ENCODE data around the gene RFX5.
A peak's percentile ranks its signal among the peaks of the same experiment; 100 is the strongest.
"Not testable (repeated sequence)": the region's sequence is repeated elsewhere in the genome, so short reads cannot be mapped to it uniquely, and the experiment has no call there.

The RFX5 gene

DNA sequence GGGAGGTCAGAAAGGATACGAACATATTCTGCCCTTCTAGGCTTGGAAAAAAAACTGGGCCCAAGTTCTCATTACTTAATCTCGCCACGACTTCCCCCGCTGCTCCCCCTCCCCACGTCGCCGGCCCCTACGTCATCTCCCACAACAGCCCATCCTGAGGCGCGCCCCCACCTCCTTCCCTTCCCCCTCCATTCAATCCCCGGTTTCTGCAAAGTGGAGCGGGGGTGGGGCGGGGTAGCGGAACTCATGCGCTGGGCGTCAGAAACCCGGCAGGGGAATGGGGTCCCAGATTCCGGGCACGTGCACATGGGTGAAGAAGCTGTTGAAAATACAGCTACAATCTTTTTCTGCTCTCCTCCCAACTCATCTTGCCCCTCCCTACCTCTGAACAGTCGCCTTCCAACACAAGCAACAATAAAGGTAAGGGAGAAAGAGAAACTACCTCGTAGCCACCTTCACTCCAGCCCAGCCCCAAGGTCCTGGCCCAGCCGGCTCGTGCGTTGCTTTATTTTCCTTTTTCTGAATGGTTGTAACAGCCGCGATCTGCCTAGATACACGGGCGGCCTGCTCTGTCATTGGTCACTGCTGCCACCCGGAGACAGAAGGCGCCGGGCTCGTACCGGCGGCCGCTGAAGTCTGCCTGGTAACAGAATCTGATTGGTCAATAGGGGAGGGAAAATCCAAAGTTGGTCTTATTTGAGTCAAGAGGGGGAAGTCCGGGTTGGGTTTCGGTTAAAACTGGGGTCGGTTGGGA lies at the start of gene RFX5:
RFX5 (minus strand) TSS at position 484 of the 754 bp plus-strand sequence. CDS start 932 bp downstream, outside the sequence.
- TF ChIP-seq, protein P1, sequence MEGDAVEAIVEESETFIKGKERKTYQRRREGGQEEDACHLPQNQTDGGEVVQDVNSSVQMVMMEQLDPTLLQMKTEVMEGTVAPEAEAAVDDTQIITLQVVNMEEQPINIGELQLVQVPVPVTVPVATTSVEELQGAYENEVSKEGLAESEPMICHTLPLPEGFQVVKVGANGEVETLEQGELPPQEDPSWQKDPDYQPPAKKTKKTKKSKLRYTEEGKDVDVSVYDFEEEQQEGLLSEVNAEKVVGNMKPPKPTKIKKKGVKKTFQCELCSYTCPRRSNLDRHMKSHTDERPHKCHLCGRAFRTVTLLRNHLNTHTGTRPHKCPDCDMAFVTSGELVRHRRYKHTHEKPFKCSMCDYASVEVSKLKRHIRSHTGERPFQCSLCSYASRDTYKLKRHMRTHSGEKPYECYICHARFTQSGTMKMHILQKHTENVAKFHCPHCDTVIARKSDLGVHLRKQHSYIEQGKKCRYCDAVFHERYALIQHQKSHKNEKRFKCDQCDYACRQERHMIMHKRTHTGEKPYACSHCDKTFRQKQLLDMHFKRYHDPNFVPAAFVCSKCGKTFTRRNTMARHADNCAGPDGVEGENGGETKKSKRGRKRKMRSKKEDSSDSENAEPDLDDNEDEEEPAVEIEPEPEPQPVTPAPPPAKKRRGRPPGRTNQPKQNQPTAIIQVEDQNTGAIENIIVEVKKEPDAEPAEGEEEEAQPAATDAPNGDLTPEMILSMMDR (IDR thresholded peaks at IDR 0.05; ENCODE audit: control insufficient read depth, extremely low read depth, insufficient read depth): no peak
- H3K4me3 ChIP-seq (ENCODE audit: low read depth, low read length): peak within 1 kb of the TSS; percentile 81
- DNase-seq (ENCODE audit: low read depth): peak; percentile 87

DNA sequence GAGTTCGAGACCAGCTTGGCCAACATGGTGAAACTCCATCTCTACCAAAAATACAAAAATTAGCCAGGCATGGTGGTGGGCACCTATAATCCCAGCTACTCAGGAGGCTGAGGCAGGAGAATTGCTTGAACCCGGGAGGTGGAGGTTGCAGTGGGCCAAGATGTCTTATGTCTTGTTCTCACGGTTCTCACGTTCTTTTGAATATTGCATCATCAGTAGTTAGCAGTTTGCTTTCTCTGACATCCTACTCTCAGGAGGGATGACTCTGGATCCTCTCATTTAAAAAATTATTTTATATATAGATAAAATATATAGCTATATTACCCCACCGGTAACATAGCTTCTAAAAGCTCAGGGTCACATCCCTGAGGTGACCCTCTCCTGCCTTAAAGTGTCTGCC lies 49.2 kb upstream of the RFX5 start:
- H3K4me3 ChIP-seq (ENCODE audit: low read depth, low read length): not testable (repeated sequence)

DNA sequence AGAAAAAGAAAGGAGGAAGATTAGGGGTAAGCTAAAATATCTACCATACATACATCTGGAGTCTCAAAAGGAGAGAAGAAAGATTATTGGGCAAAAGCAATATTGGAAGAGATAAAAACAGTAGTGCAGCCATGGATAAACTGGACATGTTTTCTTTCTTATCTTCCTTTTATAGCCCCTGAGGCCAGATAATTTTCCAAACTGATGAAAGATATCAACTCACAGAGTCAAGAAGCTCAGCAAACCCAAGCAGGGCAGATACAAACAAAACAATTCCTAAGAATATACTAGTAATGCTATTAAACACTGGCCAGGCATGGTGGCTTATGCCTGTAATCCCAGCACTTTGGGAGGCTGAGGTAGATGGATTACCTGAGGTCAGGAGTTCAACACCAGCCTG lies 46.5 kb upstream of the RFX5 start:
- TF ChIP-seq, protein P1 (IDR thresholded peaks at IDR 0.05; ENCODE audit: control insufficient read depth, extremely low read depth, insufficient read depth): no peak
- no peak overlapping the region for H3K4me3 ChIP-seq (ENCODE audit: low read depth, low read length)

More for the DNA sequence above, 49.2 kb upstream of the RFX5 start:
- DNase-seq (ENCODE audit: low read depth): not testable (repeated sequence)

DNA sequence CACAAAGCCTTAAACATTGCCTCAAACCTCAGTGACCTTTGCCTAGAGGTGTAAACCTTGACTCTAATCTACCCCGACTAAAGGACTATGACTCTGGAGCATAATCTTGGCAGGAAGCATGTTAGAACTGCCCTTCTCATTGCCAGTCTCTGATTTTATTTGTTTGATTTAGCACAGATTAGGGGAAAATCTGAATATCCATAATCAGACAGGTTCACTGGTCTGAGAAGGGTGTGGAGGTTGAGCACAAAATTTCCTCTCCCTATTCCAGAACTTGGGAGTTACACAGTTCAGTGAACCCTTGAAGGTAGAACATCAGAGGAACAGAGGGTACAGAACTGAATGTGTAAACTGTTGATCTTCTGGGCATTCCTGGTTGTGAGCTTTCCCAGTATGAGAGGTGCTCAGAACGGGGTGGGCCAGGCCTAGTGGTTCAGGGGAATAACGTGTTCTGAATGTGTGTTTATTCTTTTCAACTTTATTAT lies 44.1 kb upstream of the RFX5 start:
- no peak overlapping the region for H3K4me3 ChIP-seq (ENCODE audit: low read depth, low read length)
- TF ChIP-seq, protein P1 (IDR thresholded peaks at IDR 0.05; ENCODE audit: control insufficient read depth, extremely low read depth, insufficient read depth): no peak
- DNase-seq (ENCODE audit: low read depth): no peak

More for the DNA sequence above, 46.5 kb upstream of the RFX5 start:
- DNase-seq (ENCODE audit: low read depth): no peak

DNA sequence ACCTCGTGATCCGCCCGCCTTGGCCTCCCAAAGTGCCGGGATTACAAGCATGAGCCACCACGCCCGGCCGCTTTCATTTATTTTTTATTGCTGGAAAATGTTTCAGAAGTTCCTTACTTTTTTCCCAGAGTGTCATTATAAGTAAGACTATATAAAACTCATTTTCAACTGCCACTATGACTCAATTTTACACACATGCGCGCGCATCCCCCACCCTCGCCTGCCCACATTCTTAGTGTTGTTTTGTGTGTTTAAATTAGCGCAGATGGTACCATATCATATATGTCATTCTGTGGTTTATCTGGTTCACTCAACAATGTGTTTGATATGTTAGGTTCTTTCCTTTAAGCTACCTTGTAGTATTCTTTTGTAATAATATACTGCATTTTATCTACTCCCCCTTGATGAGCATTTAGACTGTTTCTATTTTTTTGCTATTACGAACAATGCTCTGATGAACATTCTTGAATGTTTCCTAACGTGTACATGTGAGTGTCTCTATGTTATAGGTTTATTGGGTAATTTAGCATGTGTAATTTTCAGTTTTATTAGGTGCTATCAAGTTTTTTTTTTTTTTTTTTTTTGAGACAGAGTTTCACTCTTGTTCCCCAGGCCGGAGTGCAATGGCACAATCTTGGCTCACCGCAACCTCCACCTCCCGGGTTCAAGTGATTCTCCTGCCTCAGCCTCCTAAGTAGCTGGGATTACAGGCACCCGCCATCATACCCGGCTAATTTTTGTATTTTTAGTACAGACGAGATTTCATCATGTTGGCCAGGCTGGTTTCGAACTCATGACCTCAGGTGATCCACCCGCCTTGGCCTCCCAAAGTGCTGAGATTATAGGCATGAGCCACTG lies 43.4 kb upstream of the RFX5 start:
- not testable (repeated sequence) for H3K4me3 ChIP-seq (ENCODE audit: low read depth, low read length); DNase-seq (ENCODE audit: low read depth)

DNA sequence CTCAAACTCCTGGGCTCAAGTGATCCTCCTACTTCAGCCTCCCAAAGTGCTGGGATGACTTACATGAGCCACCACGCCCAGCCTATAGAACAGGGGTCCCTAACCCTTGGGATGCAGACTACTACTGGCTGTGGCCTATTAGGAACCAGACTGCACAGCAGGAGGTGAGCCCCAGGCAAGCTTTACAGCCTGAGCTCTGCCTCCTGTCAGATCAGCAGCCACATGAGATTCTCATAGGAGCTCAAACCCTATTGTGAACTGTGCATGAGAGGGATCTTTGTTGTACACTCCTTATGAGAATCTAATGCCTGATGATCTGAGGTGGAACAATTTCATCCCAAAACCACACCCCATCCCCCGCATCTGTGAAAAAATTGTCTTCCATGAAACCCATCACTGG lies 39.0 kb upstream of the RFX5 start:
- no peak for DNase-seq (ENCODE audit: low read depth)
- TF ChIP-seq, protein P1 (IDR thresholded peaks at IDR 0.05; ENCODE audit: control insufficient read depth, extremely low read depth, insufficient read depth): no peak
- no peak overlapping the region for H3K4me3 ChIP-seq (ENCODE audit: low read depth, low read length)

DNA sequence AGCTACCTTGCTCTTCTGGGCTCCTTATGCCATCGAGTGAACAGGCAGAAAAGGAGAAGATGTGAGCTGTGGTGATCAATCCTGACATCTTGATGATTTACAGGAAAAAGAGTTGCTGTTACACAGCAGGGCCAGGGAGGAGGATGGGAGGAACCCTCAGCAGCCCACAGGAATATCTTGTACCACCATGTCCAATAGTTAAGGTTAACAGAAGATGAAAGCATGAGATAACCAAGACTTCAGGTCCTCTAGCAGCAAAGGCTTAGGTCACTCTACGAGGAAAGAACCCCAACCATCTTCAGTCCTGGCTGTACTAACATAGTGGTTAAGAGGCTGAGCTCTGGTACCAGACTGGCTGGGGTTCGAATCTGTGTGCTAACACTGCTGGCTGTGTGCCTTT lies 37.5 kb upstream of the RFX5 start:
- no peak for DNase-seq (ENCODE audit: low read depth)
- no peak overlapping the region for H3K4me3 ChIP-seq (ENCODE audit: low read depth, low read length)
- TF ChIP-seq, protein P1 (IDR thresholded peaks at IDR 0.05; ENCODE audit: control insufficient read depth, extremely low read depth, insufficient read depth): no peak
